ENCODE data around the gene WWP2. TPM values are rescaled to one million over a fixed set of nuclear protein-coding genes. Genes with fewer than 3 reads are reported as not detected.
A peak's percentile ranks its signal among the peaks of the same experiment; 100 is the strongest.

The WWP2 gene
- total and polyA plus RNA-seq, 2 experiments from 2014 or later = 18.5 to 19.0 TPM

DNA sequence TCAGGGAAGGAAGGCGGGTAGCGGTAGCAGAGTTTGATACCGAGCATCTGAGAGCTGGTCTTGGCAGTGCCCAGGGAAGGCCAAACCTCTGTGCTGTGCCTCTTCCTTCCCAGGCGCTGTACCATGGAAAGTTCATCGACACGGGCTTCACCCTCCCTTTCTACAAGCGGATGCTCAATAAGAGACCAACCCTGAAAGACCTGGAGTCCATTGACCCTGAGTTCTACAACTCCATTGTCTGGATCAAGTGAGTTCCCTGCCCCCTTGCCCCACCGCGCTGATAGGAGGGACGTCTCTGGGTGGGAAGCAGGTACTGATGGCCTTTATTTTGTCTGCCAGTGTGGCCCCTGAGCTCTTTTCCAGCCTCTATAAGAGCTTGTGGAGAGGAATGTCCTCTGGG lies 173.6 kb downstream of the WWP2 start:
- Histone ChIP-seq H3K36me3 (ENCODE audit: low read depth) (peaks cover 10% of the 10 kb centered on the region; the same call in 1 of the 2 replicates), H3K27me3 (replicated peaks; ENCODE audit: insufficient read depth) (no peaks in the 10 kb centered on the region), H3K9me2 (ENCODE audit: insufficient read depth) (no peaks in the 10 kb centered on the region), H4K20me1 (ENCODE audit: insufficient read depth) (no peaks in the 10 kb centered on the region), H3K27ac (no peak overlapping the region), H2AFZ (no peak overlapping the region), H3K4me1 (ENCODE audit: insufficient read depth) (no peaks in the 10 kb centered on the region), H3K4me2 (ENCODE audit: unreplicated experiment) (no peak overlapping the region), H3F3A (ENCODE audit: insufficient read depth) (no peaks in the 10 kb centered on the region), H3K79me2 (ENCODE audit: insufficient read depth) (no peaks in the 10 kb centered on the region), H3K4me3 (no peak overlapping the region), H3K9ac (no peak overlapping the region), H3K9me3 (ENCODE audit: low read depth) (no peaks in the 10 kb centered on the region)
- WGBS, 2 experiments (ENCODE audit: low coverage in 1 of 2, low lambda C conversion rate in 2 of 2, missing lambda C conversion rate in 2 of 2) = 98 to 99% methylated on average over 10 of the region's 10 CpGs
- in situ Hi-C loops (cut with MboI) = no loop called here
- TF ChIP-seq EZH2 (IDR thresholded peaks at IDR 0.05; ENCODE audit: insufficient read depth, poor library complexity, severe bottlenecking) = no peak
- TF ChIP-seq EZH2phosphoT487 (IDR thresholded peaks at IDR 0.05; ENCODE audit: insufficient read depth, low read depth) = no peak
- DNase-seq = no peak

DNA sequence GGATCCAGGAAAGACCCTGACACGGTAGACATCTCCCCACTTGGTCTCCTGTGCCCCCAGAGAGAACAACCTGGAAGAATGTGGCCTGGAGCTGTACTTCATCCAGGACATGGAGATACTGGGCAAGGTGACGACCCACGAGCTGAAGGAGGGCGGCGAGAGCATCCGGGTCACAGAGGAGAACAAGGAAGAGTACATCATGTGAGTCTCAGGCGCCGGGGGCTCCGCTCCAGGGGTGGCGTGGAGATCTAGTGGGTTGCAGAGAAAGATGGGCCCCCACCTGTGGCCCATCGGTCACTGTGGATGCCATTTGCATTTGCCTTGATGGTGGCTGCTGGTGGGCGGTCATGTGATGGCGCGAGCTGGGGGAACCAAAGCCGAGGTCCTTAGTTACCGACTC lies 174.1 kb downstream of the WWP2 start:
- DNase-seq = no peak
- 95 to 97% methylated on average over 16 of the region's 16 CpGs for WGBS, 2 experiments (ENCODE audit: low coverage in 1 of 2, low lambda C conversion rate in 2 of 2, missing lambda C conversion rate in 2 of 2)
- H3K27me3 ChIP-seq (replicated peaks; ENCODE audit: insufficient read depth) = no peaks in the 10 kb centered on the region
- no peaks in the 10 kb centered on the region for H3K4me1 ChIP-seq (ENCODE audit: insufficient read depth)
- peaks cover 10% of the 10 kb centered on the region; the same call in 1 of the 2 replicates for H3K36me3 ChIP-seq (ENCODE audit: low read depth)
- no peak overlapping the region for H3K4me2 ChIP-seq (ENCODE audit: unreplicated experiment)
- H3K79me2 ChIP-seq (ENCODE audit: insufficient read depth) = no peaks in the 10 kb centered on the region
- H3K9ac ChIP-seq = no peak overlapping the region
- H3K4me3 ChIP-seq = no peak overlapping the region
- H2AFZ ChIP-seq = no peak overlapping the region
- in situ Hi-C loops (cut with MboI) = no loop called here
- H3K9me3 ChIP-seq (ENCODE audit: low read depth) = no peaks in the 10 kb centered on the region
- no peak for TF ChIP-seq EZH2 (IDR thresholded peaks at IDR 0.05; ENCODE audit: insufficient read depth, poor library complexity, severe bottlenecking)
- no peak for TF ChIP-seq EZH2phosphoT487 (IDR thresholded peaks at IDR 0.05; ENCODE audit: insufficient read depth, low read depth)
- H4K20me1 ChIP-seq (ENCODE audit: insufficient read depth) = no peaks in the 10 kb centered on the region
- H3K27ac ChIP-seq = no peak overlapping the region
- H3F3A ChIP-seq (ENCODE audit: insufficient read depth) = no peaks in the 10 kb centered on the region
- no peaks in the 10 kb centered on the region for H3K9me2 ChIP-seq (ENCODE audit: insufficient read depth)

DNA sequence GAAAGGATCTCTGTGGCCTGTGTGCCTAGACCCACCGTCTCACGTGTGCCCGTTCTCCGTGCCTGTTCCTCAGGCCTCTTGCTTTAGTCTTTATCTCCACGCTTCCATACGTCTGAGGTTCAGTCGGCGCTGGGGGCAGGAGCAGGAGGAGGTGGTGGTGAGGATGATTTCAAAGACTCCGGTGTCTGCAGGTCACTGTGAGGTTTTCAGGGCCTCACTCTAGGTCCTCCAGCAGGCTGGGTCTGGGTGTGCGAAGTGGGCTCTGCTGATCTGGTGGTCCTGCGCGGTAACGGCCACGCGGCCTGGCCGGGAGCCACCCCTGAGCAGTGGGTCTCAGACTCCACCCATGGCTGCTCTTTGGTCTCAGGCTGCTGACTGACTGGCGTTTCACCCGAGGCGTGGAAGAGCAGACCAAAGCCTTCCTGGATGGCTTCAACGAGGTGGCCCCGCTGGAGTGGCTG lies 174.6 kb downstream of the WWP2 start:
- Histone ChIP-seq H3K27ac (no peak overlapping the region), H3K79me2 (ENCODE audit: insufficient read depth) (no peaks in the 10 kb centered on the region), H3K4me2 (ENCODE audit: unreplicated experiment) (no peak overlapping the region), H3K4me1 (ENCODE audit: insufficient read depth) (no peaks in the 10 kb centered on the region), H3K9ac (no peak overlapping the region), H3K36me3 (ENCODE audit: low read depth) (peaks cover 10% of the 10 kb centered on the region; the same call in 1 of the 2 replicates), H3K9me2 (ENCODE audit: insufficient read depth) (no peaks in the 10 kb centered on the region), H2AFZ (no peak overlapping the region), H3K27me3 (replicated peaks; ENCODE audit: insufficient read depth) (no peaks in the 10 kb centered on the region), H3F3A (ENCODE audit: insufficient read depth) (no peaks in the 10 kb centered on the region), H3K9me3 (ENCODE audit: low read depth) (no peaks in the 10 kb centered on the region), H3K4me3 (no peak overlapping the region), H4K20me1 (ENCODE audit: insufficient read depth) (no peaks in the 10 kb centered on the region)
- no peak for TF ChIP-seq EZH2 (IDR thresholded peaks at IDR 0.05; ENCODE audit: insufficient read depth, poor library complexity, severe bottlenecking)
- TF ChIP-seq EZH2phosphoT487 (IDR thresholded peaks at IDR 0.05; ENCODE audit: insufficient read depth, low read depth) = no peak
- in situ Hi-C loops (cut with MboI) = no loop called here
- WGBS, 2 experiments (ENCODE audit: low coverage in 1 of 2, low lambda C conversion rate in 2 of 2, missing lambda C conversion rate in 2 of 2) = 93 to 95% methylated on average over 21 of the region's 21 CpGs
- no peak for DNase-seq

DNA sequence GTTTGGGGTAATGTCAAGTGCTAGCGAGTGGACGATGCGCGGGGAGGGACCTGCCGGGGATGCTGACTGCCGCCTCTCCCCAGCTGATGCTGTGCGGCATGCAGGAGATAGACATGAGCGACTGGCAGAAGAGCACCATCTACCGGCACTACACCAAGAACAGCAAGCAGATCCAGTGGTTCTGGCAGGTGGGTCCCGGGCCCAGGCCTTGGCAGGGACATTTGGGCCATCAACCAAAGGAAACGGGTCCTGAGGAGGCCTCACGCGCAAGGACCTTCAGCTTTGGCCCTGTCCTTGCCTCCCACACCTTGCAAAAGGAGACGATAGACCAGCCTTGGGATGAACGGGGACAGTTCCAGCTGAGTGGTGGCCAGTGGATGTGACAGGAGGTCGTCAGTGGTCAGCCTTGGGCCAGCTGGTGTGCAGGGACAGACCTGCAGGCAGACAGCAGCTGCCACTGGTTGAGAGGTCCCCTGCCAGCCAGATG lies 175.4 kb downstream of the WWP2 start:
- H3K36me3 ChIP-seq (ENCODE audit: low read depth) = peaks cover 10% of the 10 kb centered on the region; the same call in 1 of the 2 replicates
- peak; percentile 18 for DNase-seq

More for the DNA sequence above, 175.4 kb downstream of the WWP2 start:
- TF ChIP-seq EZH2 (IDR thresholded peaks at IDR 0.05; ENCODE audit: insufficient read depth, poor library complexity, severe bottlenecking) (no peak), EZH2phosphoT487 (IDR thresholded peaks at IDR 0.05; ENCODE audit: insufficient read depth, low read depth) (no peak)
- H3K27ac ChIP-seq = no peak overlapping the region
- no peak overlapping the region for H2AFZ ChIP-seq
- no peaks in the 10 kb centered on the region for H3K9me3 ChIP-seq (ENCODE audit: low read depth)
- no peaks in the 10 kb centered on the region for H4K20me1 ChIP-seq (ENCODE audit: insufficient read depth)
- no peaks in the 10 kb centered on the region for H3K4me1 ChIP-seq (ENCODE audit: insufficient read depth)
- no peaks in the 10 kb centered on the region for H3K9me2 ChIP-seq (ENCODE audit: insufficient read depth)
- in situ Hi-C loops (cut with MboI) = no loop called here
- H3K27me3 ChIP-seq (replicated peaks; ENCODE audit: insufficient read depth) = no peaks in the 10 kb centered on the region
- no peak overlapping the region for H3K9ac ChIP-seq
- H3K4me2 ChIP-seq (ENCODE audit: unreplicated experiment) = no peak overlapping the region
- H3K79me2 ChIP-seq (ENCODE audit: insufficient read depth) = no peaks in the 10 kb centered on the region
- WGBS, 2 experiments (ENCODE audit: low coverage in 1 of 2, low lambda C conversion rate in 2 of 2, missing lambda C conversion rate in 2 of 2) = 90 to 93% methylated on average over 16 of the region's 16 CpGs
- H3K4me3 ChIP-seq = no peak overlapping the region
- H3F3A ChIP-seq (ENCODE audit: insufficient read depth) = no peaks in the 10 kb centered on the region; the same call in 1 of the 2 replicates
